Mammary epithelial cell (primary cell): ENCODE measurements around the gene NDUFA8.

Source experiments
- EZH2 ChIP-seq: IDR thresholded peaks from 2 replicates; pipeline ENCODE4 v1.6.1; 2012; ENCODE audit warnings: low read length, inconsistent platforms, borderline replicate concordance
- TF ChIP-seq, protein P1 (sequence below), 2 donors: IDR thresholded peaks in 1 of 2; conservative IDR thresholded peaks in 1 of 2; 2 replicates each; pipeline ENCODE4 v1.5.1; 2011 to 2012; ENCODE audit warnings: inconsistent platforms in 2 of 2, low read length in 2 of 2, mild to moderate bottlenecking in 2 of 2, control low read depth in 1 of 2, low read depth in 1 of 2; ENCODE audit not compliant: insufficient read depth in 1 of 2; ENCODE audit errors: extremely low read depth in 1 of 2

DNA sequence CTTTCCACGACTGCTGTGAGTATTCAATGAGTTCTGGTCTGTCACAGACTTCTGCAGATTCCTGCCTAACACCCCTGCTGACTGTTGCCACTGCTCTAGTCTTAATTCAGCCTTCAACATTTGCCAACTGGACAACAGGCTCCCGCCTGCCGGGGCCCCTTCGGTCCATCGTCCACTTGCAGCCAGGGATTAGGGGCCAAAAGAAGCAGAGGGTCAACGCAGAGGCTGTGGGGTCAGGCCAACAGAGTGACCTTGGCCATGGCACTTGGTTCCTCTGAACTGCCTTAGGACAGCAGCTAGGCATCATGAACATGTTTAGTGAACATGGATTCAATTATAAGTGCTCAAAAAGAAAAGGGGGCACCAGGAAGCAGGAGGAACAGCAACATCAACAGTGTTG is 28.8 kb upstream of the NDUFA8 start:
- no peak for TF ChIP-seq EZH2
- TF ChIP-seq, protein P1, sequence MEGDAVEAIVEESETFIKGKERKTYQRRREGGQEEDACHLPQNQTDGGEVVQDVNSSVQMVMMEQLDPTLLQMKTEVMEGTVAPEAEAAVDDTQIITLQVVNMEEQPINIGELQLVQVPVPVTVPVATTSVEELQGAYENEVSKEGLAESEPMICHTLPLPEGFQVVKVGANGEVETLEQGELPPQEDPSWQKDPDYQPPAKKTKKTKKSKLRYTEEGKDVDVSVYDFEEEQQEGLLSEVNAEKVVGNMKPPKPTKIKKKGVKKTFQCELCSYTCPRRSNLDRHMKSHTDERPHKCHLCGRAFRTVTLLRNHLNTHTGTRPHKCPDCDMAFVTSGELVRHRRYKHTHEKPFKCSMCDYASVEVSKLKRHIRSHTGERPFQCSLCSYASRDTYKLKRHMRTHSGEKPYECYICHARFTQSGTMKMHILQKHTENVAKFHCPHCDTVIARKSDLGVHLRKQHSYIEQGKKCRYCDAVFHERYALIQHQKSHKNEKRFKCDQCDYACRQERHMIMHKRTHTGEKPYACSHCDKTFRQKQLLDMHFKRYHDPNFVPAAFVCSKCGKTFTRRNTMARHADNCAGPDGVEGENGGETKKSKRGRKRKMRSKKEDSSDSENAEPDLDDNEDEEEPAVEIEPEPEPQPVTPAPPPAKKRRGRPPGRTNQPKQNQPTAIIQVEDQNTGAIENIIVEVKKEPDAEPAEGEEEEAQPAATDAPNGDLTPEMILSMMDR (conservative IDR thresholded peaks at IDR 0.05 in 1 of 2, IDR thresholded peaks at IDR 0.05 in 1 of 2; ENCODE audit: extremely low read depth in 1 of 2, insufficient read depth in 1 of 2, low read depth in 1 of 2, low read length in 2 of 2), result no peak
